Kidney capillary endothelial cell (primary cell): ENCODE measurements around the gene HSPA9.
"Not testable (repeated sequence)": the region's sequence is repeated elsewhere in the genome, so short reads cannot be mapped to it uniquely, and the experiment has no call there.

Experiments
- DNase-seq: peaks from one replicate; pipeline ENCODE4 v3.0.0-alpha.2; 2018; ENCODE audit warnings: low spot score

Gene HSPA9

DNA sequence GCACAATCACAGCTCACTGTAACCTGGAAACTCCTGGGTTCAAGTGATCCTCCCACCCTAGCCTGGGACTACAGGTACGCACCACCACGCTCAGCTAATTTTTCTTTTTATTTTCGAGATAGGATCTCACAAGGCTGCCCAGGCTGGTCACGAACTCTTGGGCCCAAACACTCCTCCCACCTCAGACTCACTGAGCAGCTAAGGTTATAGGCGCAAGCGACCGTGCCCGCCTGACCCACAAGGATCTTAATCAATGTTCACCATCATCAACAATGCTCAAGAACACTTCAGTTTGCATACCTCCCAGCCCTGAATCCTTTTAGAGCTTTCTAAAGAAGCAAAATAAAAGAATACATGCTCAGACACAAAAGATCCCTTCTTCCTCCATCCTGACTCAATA, 45.4 kb downstream of the HSPA9 start:
- DNase-seq, result no peak

DNA sequence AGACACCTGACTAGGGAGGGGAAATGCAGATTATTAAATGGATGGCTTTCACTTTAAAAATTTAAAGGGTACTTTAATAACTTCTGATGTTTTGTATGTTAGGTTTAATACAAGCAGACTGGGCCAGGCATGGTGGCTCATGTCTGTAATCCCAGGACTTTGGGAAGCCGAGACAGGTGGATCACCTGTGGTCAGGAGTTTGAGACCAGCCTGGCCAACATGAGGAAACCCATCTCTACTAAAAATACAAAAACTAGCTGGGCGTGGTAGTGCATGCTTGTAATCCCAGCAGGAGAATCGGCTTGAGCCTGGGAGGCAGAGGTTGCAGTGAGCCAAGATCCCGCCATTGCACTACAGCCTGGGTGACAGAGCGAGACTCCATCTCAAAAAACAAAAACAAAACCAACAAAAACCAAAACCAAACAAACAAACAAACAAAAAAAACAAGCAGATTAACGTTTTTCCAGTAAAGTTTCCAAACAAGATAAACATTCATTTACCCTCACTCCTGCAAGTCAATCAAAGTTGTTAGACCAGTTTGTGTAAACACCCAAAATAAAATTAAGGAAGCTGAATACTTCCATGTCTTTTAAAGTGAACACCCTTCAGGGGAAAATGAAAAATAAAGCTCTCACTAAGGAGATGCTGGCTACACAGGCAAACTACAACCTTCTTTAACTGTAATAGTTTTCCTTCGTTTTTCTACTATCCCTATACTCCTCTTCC, 46.3 kb downstream of the HSPA9 start:
- no peak for DNase-seq

DNA sequence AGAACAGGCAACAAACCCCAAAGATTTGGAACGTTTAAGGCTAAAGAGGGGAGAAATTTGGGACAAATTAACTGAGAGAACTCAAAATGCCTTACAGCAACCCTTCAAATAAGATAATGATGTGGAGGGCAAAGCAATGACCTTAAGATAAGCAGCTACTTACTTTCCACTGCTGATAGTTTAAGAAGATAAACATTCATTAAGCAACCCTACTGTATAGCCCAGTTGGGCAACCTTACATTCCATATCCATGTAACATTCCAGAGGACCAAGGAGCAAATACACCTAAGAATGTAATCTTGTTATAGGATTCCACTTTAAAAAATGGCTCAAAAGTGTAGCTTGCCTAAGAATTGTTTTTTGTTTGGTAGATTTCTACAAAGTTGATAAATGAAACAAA, 47.0 kb downstream of the HSPA9 start:
- DNase-seq, result no peak

DNA sequence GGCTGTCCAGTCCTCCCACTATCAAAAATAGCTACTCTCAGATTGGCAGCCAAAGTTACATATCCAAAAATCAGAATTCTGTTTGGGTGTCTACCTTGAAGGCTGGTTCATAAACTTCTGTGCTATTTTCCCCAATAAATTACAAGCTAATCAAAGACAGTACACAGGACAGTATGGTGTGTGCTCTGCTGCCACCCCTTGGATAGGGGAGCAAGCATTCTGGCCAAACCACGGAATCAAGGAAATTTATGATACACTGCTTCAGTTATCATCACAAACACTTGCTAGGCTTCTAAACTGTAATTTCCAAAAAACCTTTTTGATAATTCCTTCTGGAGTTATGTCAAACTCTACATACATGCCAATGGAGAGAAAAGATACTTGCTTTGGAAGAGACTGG, 48.0 kb downstream of the HSPA9 start:
- no peak for DNase-seq

DNA sequence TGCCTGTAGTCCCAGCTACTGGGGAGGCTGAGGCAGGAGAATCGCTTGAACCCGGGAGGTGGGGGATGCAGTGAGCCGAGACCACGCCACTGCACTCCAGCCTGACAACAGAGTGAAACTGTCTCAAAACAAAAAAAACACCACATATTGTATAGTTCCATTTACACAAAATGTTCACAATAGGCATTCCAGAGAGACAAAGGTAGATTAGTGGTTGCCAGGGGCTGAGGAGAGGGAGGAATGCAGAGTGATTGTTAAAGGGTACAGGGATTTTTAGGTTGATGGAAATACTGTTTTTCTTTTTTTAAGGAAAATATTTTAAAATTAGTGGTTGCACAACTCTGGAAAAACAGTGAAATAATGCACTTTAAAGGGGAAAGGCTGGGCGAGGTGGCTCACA, 51.8 kb downstream of the HSPA9 start:
- DNase-seq, result no peak

DNA sequence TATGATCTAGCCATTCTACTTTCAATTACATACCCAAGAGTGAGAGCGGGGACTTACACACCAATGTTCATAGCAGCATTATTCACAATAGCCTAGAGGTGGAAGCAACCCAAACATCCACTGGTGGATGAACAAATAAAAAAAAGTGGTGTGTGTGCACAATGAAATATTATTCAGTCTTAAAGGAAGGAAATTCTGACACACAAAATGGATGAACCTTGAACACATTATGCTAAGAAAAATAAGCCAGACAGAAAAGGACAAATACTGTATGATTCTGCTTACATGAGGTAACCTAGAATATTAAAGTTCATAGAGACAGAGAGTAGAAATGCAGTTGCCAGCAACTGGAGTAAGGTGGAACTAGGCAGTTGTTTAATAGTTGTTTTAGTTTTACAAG, 54.2 kb downstream of the HSPA9 start:
- no peak for DNase-seq

DNA sequence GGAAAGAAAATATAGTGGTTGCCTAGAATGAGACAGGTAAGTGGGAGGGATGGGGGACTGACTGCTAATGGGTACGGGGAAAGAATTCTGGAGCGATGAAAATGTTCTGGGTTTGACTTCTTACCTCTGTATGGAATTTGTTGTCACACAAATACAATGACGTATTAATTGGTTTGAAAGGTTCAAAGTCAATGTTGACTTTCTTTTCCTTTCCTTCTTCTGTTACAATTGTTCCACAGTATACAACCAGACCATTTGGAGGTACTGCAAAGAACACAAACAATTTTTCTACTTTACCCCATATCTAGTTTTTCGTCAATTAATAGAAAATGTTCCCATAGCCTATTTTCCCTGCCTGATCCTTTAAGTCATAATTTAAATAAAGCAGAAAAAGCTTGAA, 57.8 kb downstream of the HSPA9 start:
- DNase-seq, result no peak

DNA sequence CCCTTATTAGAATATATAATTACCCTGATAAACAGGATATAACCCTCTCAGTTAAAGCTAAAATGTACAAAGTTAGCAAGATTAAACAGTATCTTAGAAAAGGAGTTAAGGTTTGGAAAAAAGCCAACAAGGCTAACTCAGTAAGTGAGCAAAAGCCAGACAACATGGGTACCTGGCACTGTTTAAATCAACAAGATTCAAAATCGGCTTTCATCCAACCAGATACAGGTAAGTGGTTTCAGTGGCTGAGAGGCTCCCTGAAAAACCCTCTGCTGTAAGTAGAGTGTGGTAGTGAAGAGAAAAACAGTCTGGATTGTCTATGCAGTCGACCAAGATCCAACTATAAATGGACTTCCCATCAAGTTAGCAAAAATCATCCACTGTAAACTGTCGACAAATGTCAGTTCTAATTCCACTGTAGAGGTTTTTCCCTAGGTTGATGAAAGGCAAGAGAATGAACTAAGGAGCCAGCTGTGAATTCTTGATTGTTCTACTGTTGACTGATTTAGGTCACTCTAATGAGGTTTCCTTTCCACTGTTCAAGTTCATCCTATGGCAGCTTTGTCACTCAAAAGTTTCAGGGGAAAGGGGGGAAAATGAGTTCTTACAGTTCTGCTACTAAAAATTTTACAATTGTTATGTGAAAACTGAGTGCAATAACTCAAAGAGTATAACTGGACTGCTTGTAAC, 59.5 kb downstream of the HSPA9 start:
- DNase-seq, result no peak

DNA sequence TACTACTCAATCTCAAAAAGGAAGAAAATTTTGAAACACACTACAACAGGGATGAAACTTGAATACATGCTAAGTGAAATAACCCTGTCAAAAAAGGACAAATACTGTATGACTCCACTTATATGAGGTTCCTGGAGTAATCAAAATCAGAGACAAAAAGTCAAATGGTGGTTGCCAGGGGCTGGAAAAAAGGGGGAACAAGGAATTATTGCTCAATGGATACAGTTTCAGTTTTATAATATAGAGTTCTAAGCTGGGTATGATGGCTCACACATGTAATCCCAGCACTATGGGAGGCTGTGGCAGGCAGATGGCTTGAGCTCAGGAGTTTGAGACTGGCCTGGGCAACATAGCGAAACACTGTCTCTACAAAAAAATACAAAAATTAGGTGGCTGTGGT, 61.2 kb downstream of the HSPA9 start:
- no peak for DNase-seq

DNA sequence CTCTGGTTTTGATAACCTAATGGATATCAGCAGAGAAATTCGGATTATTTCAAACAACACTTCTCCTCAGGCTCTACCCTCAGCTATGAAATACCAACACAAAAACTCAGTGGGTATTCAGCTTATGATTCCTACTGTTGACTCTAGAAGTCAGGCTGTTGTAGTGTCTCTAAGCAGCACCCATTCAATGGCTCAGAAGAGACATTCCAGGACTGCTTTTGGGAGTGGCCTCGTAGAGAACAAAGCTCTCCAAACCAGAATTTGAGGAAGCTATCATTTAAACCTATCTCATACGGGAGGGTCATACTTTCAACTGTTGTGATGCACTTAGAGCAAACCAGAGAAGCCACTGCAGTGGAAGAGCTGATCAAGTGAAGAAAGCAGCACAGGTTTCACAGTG, 66.2 kb downstream of the HSPA9 start:
- no peak for DNase-seq

DNA sequence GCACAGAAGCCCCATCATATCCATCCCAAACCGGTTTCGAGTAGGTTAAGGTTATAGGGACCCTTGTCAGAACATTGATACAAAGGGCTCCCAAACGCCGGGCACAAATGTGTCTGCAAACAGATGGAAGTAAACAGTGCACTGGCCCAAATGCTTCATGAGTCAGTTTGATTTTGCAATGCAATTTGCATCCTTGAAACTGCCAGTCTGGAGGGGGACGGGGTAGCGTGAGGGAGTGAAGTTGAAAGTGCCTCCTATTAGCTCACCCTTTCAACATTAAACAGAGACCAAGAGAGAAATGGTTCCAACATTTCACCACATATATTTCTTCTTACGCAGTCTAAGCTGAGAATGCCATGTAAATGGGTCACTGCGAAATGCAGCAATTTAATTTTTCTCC, 67.7 kb downstream of the HSPA9 start:
- DNase-seq, result not testable (repeated sequence)

DNA sequence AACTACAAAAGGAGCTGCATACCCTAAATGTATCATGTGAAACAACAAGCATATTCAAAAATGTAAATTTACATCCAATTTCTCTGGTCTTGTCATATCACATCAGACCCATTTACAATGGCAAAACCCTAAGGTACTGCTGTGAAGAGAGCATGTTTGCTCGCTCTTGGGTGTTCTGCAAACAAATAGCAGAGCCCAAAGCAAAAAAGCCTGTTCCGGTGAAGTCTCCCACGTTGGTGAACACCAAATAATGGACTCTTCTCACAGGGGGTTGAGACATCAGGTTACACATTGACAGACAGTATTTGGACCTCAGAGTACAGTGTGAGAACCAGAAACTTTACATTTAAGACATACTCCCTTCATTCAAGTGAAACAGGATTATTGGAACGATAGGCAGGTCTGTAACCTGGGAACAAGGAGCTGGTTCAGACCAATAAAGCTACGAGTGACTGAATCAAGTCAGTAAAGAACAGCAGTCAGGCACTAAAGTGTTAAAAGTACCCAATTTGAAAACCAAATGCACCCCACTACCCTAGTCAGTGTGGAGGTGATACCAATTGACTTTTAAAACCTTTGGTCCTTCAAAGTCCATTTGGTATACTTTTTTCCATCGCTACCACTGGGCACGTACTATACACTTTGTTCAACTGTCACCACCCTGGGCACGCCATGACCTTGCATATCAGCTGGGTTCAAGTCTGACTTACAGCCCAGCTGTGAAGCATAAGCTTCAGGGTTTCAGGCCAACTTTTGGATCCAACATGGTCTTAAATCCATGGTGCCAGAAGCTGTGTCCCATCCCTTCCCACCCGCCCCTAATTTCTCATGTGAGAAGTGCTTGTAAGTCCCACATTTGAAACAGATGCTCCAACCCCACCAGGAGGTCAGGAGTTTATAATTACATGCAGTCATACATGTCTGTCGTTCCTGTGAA, 68.6 kb downstream of the HSPA9 start:
- no peak for DNase-seq

DNA sequence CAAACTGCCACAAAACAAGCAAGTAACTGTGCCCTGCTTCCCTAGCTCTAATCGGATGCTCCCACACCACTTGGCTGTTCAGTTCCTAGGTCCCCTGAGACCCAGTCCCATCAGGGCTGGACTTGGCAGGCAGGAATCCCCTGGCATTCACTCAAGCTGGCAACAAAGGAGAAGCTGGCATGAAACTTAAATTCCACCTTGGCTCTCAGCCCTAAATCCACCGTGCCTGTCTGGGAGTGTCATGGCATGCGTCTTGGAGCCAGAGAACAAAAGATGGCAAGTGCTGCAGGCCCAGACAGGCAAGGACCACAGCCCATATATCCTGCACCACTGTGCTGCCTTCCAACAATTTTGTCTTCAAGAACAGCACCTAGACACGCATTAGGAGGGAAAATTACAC, 70.4 kb downstream of the HSPA9 start:
- no peak for DNase-seq
